GM19467 (cell line): Measurements from ENCODE around the gene SLC35A2.

Experiments
- ATAC-seq: cut with Tn5 transposase; IDR thresholded peaks from one replicate; pipeline ENCODE4 v1.9.1; 2021; ENCODE audit warnings: mild to moderate bottlenecking, moderate library complexity; ENCODE audit not compliant: unreplicated experiment

The SLC35A2 gene

DNA sequence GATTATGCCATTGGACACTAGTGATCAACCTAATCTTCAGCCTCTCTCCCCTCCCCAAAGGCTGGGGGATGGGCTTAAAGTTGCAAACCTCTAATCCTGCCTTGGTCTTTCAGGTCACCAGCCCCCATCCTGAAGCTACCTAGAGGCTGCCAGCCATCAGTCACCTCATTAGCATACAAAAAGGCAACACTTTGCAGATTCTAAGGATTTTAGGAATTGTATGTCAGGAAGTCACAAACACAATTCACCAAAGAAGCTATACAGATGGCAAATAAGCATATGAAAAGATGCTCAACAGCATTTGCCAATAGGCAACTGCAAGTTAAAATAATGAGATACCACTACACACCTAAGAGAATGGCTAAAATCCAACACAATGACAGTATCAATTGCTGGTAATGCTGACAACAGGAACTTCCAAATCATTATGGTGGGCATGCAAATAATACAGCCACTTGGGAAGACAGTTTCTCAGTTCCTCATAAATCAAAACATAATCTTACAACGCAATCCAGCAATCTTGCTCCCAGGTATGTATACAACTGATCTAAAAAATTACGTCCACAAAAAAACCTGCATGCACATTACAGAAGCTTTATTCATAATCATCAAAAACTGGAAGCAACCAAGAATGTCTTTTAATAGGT, 16.4 kb upstream of the SLC35A2 start:
- no peak for ATAC-seq

DNA sequence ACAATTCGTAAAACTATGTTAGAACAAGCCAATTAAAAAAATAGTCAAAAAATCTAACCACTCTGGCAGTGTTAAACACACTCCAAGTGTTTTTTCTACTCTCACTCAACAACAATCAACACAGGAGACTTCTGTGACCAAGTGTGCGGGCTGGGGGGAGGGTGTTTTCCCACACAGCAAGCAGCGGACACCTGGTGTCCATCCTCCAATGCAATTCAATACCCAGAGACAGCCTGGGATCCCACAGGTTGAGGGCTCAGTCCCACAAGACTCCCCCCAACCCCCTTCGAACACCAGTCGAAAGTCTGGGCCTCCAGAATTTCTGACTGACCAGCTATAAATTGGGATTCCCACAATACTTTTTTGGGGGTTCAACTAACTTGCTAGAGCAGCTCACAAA, 15.7 kb upstream of the SLC35A2 start:
- ATAC-seq, result no peak

DNA sequence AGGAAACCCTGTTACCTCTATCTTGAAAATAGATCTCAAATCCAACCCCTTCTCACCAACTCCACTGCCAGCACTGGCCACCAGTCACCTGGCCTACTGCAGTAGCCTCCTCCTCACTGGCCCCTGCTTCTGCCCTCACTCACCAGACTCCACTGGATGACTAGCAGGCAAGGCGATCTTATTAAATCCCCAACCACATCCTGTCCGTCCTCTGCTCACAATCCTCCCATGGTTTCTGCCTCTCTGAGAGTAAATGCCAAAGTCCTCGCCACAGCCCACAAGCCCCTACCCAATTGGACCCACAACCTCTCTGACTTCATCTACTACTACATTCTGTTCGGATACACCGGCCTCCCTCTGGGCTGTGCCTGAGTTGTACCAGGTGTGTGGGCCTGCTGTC, 12.8 kb upstream of the SLC35A2 start:
- no peak for ATAC-seq

DNA sequence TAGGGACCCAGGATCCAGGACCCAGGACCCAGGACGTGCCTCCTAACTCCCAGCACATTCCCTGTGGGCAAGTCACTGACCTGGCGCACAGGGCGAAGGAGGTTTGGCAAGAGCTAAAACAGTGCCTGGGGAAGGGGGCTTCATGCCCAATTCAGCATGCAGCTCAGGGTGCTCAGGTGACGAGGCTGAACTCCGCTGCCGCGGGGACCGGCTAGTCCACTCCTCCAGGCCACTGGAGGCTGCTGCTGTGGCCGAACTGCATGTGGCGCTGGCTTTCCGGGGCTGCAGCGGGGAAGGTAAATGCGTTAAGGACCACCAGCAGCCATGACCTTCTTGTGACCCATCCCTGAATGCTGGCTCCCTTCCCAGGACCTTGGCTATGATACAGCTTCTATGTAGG, 12.3 kb upstream of the SLC35A2 start:
- ATAC-seq, result no peak

DNA sequence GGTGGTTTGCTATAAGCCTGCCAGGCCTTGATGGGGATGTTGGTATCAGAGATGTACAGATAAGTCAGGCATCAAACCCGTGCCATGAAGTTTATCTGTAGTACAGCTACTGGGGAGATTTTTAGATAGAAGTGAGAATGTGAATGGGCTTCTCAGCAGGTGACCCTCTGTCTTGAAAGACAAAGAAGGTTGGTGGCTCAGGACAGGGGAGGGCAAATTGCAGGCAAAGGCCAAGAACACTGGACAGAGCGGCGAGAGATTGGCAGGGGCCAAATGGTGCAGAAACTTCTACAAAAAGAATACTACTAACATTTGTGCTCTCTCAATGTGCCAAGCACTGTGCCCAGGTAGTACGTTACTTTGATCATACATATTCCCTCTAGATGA, 9.3 kb upstream of the SLC35A2 start:
- ATAC-seq, result no peak

DNA sequence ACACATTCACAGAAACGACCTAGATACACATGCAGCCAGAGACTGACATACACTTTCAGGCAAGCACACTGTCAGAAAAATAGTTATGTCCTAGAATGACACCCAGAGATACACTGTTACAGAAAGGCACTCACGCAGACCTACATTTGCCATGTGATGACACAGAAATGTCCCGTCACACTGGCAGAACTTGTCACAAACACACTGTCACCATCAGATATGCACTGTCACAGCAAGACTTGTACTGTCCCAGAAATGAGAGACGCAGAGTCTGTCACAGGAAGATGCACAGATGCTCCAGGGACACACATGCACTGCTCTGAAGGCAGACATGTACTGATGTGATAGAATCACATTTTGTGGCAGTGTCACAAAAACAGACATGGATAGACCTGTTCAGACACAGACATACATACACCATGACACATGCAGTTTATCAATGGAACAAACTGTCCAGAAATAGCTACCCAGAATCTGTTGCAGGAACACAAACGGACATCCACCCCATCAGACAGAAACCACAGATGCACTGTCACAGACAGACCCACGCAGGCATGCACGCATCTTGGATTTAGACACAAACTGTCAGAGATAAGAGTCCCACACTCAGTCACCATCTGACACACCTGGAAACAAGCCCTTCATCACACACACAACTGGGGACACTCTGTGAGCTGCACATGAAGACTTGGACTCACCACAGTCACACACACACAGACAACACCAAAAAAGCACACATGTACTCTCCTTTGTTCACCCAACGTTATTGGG, 8.7 kb upstream of the SLC35A2 start:
- no peak for ATAC-seq

DNA sequence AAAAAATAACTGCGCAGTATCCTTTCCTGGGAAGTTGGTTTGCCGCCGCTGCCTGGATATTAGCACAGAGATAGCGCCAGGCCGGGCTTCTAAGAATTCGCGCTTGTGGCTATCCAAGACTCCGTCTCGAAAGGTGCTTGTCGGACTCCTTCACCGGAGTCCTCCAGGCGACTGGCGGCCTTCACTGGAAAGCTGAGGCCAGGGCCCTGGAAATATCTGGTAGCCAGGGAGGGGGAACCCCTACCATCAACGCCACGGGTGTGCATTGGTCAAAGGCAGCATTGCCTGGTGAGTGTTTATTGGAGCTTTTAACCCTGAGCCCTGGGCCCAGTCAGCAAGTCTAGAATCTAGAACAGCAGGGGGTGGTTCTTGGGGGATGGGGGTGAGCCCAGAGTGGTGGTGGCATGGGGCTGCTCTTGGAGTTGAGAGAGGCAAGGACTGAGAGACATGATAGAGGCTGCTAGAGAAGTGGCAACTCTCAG, 8.0 kb upstream of the SLC35A2 start:
- no peak for ATAC-seq

DNA sequence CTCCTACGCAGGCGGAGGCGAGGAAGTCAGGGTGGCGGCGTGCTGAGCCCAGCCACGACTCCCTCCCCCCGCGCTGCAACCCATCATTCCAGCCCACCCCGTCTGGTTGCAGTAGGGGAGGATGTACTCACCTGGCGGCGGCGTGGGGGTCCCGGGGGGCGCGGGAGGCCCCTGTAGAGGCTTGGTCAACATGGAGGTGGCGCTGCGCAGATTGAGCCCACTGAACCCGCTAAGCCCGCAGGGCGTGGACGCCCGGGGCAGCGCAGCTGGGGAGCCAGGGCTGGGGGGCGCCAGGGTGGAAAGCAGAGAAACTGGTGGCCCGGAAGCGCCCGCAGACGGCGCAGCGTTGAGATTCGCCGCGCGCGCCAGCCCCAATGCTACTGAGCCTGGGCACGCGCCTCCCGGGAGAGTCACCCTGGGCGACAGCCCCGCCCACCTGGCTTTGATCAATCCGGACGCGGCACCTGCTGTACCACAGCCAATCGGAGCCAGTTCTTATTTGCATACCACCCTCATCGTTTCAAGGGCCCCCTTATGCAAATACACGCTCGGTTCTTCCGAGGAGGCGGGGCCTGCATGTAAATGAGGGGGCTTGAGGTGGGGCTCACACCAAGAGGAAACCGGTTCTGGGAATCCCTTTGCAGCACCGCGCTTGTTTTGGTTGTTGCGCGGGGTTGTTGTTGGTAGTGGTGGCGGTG, 7.3 kb upstream of the SLC35A2 start, which contains the start of gene PIM2:
Gene PIM2 (minus strand): TSS at position 382 of the 698 bp plus-strand sequence. CDS start 190 bp downstream, at position 192.
- ATAC-seq, result peak; percentile 69

DNA sequence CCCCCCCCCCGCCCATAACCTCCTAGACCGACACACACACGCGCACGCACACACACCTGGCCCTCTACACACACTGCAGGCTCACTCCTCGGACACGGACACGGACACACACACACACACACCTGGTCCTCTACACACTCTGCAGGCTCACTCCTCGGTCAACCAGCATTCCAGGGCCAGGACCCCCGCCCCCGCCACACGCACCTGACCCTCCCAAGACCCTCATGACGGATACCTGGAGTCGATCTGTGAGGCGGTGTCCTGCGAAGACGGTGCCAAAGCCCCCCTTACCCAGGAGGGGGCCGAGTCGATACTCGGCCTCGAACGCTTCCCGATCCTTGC, 6.8 kb upstream of the SLC35A2 start:
- no peak for ATAC-seq

DNA sequence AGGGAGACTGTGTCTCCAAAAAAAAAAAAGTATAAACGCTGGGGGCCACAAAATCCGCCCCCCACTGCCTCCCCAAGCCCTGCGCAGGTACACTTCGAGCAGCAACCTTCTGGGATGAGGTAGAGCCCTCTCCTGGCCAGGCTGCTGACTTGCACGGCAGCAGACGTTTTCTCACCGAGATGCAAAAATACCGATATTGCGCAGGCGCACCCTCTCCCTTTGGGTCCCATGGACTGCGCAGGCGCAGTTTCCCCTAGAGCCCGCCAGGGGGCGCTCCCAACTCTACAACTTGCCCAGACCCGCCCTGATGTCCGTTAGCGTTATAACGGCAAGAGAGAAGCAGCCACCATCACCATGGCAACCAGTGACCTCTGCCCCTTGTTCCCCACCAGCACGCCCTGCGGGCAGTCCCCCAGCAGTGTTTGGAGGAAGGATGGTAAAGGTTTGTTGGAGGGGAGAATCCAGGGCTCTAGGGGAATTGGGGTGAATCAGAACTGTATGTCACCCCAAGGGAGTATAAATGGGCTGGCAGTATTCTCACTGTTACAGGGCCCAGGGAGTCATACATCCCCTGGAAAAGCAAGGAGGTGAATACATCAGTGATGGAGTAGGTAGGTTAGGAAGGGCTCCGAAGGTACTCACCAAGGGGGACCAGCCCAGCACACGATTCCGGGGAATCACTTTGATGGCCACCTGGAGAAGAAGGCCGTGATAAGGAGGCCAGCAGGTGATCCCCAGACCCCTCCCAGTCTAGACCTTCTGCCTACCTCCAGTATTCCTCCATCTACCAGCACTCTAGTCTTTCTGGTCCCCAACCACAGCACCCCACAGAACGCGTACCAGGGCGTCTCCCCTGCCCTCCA, 5.9 kb upstream of the SLC35A2 start:
- peak; percentile 39 for ATAC-seq

DNA sequence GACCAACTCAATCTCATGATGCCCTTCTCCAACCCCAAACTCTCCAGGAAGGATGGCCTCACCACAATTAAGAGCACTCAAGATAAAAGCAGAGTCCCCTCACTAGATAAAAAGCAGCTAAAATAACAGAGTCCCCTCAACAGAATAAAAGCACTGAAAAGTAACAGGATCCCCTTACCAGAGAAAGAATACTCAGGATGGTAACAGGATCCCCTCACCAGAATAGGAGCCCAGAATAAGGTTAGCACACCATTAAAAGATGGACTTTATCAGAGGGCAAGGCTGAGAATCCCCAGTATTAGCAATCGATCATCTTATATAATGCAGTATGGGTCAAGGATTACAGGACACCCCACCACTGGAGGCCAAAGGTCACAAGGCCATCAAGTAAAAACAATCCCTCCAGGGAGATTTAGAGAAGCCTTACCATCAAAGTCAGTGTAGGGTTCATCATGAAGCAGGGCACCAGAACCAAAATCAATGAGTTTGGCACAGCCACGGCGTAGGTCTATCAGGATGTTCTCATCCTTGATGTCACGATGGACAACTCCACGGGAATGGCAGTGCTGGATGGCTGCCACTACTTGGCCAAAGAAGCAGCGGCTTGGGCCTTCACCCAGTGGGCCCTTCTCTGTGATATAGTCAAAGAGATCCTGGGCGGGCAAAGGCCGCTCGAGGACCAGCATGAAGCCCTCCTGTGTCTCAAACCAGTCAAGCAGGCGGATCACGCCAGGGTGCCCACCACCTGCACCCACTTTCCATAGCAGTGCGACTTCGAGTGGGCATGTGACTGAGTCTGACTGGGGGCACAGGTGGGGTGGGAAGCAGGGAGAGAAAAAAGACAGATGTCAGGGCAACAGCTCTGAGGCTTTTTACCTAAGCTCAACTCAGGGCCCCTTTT, 3.4 kb upstream of the SLC35A2 start:
- no peak for ATAC-seq

DNA sequence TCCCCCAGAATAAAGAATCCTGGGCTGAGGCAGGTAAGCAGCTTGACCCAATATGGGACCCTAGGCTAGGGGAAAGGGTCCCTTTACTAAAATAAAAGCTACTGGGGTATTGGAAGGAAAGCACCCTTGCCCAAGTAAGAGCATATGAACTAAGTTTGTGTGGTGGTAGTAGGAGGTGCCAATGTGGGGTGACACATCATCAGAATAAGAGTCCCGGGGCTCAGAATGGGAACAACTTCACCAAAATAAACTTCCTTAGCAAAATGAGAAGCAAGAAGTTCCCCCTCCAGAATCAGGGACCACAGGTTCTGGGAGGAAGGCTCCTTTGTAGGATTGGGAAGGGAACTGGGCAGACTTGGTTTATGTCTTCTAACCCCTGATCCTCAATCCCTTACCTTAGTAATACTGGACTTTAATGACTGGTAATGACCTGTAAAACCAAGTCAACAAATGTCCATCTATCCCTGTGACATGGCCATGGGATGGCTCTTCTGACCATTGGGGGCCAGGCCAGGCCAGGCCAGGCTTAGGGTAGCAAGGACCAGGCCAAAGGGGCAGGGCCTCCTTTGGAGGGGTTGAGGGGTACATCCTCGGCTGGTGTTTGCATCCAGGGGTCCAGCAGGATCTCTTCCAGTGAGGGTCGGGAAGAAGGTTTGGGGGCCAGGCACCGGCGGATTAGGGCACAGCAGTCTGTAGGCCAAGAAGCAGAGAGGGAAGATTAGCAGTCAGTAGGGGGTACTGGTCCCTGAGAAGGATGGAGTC, 2.3 kb upstream of the SLC35A2 start:
- no peak for ATAC-seq

DNA sequence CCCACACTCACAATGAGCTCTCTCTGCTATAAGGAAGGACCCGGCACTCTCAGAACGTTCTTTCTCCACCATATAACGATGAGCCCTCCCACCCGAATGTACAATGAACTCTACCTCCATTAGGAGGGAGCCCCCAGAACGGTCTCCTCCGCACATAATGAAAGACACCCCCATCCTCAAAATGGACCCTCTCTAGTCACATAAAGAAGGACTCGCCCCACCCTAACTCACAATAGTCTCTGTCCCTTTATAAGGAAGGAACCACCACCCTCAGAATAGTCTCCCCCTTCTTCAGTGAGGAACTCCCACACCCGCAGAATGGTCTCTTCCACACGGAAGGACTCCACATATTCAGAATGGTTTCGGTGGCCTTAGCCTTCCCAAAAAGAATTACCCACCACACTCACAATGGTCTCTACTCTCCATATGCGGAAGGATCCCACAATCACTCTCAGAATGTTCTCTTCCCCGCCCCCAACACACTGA, 477 bp downstream of the SLC35A2 start:
- ATAC-seq, result peak; percentile 15

DNA sequence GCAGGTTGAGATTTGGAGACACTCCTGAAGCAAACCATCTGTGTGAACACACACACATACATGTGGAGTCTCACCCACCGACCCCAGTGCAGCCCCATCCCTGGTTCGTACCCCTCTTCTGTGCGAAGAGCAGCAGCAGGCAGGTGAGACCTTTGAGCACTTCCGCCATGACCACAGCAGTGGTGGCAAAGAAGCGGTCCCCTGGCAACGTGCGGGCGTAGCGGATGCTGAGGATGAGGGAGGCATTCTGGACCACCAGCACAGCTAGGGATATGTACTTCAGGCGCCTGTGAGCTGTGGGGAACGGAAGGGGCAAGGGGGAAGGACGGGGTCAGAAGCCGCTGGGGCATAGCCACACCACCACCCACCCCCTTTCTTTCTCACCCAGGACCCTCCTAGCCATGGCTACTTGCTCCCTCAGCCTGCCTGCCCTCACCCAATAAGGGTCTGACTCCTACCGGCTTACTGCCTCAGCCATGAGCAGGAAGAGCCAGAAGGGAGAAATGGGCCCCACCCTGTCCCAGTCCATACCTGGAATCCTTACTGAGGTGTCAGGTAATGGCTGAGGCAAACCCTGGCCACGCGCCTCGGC, 1.6 kb downstream of the SLC35A2 start:
- no peak for ATAC-seq

DNA sequence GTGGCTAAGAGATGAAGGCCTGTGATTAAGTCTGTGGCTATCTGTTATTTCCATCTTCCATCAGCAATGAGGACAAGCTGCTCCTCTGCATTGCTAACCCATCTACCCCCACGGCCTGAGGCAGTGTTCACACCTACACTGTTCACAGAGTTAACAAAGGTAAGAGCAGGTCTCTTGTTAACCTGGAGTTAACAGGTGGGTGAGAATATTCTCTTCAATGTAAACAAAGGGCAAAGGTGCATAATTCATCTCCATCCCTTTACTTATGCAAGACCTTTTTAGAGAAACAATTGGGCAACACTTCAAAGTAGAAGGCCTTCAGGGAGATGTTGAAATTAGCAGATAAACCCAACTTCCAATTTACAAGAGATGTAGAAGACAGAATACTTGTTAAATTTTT, 2.8 kb downstream of the SLC35A2 start:
- no peak for ATAC-seq

DNA sequence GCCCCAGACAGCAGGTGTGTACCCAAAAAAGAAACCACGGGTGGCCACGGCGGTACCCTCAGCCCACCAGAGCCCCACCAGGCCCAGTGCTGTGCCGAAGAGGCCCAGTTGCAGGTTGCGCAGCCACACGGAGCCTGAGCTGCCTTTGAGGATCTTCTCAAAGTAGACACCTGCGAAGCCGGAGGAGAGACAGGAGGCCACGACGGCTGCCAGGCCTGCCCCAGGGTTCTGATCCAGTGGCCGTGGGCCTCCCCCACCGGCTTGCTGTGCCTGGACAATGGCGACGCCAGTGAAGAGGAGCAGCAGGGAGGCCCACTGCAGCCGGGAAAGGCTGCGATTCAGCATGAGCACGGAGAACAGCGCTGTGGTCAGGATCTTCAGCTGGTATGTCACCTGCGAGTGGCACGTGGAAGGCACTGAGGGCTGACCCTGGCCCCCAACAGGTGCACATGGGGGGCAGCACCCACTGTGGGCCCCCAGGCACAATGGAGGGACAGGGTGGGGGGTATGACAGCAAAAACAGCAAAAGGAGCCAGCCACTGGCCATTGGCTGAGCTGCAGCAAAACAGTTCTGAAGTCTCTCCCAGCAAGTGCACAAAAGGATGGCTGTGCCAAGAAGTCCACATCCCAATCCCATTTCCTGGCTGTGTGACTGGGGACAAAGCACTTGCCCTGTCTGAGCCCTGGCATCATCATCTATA, 6.2 kb downstream of the SLC35A2 start:
- ATAC-seq, result no peak

DNA sequence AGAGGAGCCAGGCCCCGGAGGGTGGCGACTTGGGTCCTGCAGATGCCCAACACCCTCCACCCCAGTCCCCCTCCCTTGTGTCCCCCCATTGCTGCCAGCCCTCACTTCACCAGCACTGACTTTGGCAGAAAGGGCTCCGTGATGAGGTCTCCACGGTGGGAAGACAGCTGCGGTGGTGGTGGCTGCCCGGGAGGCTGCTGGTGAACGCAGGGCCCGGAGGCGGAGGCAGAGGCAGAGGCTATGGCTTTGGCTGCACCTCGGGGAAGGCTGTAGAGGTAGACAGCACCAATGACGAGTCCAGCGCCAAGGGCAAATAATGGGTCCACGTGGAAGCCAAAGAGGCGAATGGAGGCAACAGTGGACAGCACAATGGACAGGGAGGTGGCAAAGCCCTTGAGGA, 6.8 kb downstream of the SLC35A2 start:
- no peak for ATAC-seq

DNA sequence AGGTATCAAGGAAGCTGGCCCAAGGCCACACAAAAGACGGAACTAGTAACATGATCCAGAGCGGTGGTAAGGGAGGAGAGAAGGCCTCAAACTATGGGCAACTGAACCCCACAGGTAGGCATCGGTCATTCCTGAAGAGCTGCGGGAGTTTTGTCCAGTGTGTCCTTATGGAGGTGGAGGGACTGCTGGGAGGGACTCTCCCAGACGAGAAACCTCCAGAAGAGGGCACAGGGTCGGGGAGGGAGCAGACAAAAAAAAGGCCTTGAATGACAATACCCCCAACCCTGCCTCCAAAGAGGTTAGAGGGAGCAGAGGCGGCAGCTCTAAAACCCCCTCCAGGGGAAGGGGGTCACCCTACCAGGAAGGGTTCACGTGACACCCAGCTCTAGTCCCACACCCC, 7.3 kb downstream of the SLC35A2 start:
- ATAC-seq, result no peak
